RCC 7860 (cell line): ENCODE data around the gene ZNF609.
A peak's percentile ranks its signal among the peaks of the same experiment; 100 is the strongest.

Experiments
- DNase-seq: peaks from one replicate; pipeline ENCODE4 v3.0.0-alpha.2; 2015; ENCODE audit warnings: low spot score
- FAIRE-seq: peaks from 2 replicates; lab custom pipeline; 2012; peaks lifted over from hg19 to GRCh38; lab: Jason Lieb, UNC

The ZNF609 gene

GRCh38 chr15:64716452-64716851, 256.1 kb downstream of the ZNF609 start:
- FAIRE-seq, result no peak
- no peak for DNase-seq

GRCh38 chr15:64717130-64717529, 256.8 kb downstream of the ZNF609 start:
- FAIRE-seq, result no peak
- DNase-seq, result no peak

GRCh38 chr15:64717735-64718495, 257.5 kb downstream of the ZNF609 start:
- FAIRE-seq, result no peak
- no peak for DNase-seq

- DNase-seq (no peak), FAIRE-seq (no peak)
Measured at GRCh38 chr15:64720188-64720587, 259.8 kb downstream of the ZNF609 start.

GRCh38 chr15:64730151-64730550, 269.8 kb downstream of the ZNF609 start:
- no peak for FAIRE-seq
- no peak for DNase-seq

DNA sequence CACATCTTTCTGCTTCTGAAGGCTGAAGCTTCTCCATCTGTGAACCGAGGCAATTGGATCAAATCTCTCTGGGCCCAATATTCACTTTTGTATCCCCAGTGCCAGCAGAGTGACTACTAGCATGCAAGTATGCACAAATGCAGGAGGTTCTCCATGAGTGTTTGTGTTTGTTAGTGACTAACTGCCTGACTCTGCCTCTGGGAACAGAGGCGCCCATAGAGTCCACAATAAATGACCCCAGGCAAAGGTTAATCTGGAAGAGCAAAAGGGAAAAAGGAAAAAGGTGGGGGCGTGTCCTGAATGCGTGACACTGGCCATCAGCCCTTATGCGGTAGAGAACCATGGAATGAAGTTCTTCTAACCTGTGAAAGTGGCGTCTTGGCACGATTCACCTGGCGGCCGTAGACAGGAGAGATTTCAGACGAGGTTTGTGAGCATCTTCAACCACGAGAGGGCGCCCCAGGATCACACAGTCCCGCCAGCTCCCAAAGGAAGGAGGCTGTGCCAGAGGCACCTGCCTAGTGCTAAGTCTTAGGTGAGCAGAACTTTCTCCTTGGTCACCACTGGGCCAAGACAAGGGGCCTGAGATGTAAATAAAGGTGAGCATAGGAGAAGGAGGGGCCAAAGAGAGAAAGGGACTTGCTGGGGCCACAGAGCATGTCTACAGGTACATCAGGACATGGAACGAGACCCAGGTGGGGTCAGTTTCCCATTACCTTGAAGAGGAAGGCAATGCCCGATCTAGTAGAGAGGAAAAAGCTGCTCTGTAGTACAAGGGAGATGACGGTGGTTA, 270.8 kb downstream of the ZNF609 start:
- FAIRE-seq, result no peak
- DNase-seq, result peak; percentile 45

DNA sequence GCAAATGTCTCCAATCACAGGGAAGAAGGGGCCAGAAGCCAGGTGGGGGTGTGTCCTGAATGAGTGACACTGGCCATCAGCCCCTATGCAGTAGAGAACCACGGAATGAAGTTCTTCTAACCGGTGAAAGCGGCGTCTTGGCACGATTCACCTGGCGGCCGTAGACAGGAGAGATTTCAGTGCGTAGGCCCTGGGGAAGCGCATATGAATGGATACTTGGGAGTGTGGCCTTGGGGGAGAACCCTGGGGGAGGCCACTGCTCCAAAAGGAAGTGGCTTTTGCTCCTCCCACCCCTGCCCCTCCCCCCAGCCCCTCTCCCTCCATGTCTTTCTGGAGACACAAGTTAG, 271.4 kb downstream of the ZNF609 start:
- FAIRE-seq (no peak), DNase-seq (no peak)

- no peak for FAIRE-seq
- DNase-seq, result no peak
Measured at GRCh38 chr15:64732156-64732860, 271.9 kb downstream of the ZNF609 start.
